Thyroid gland (tissue), 4 donors: ENCODE data around the gene CASP3.

Experiments used
- CTCF ChIP-seq, 6 experiments: fragments of 200-600 bp in 3 of 6; fragments of 450-650 bp in 3 of 6; sonication (generic) in 3 of 6; IDR thresholded peaks; one replicate each; pipeline ENCODE4 v1.5.1; 2016 to 2019; ENCODE audit warnings: antibody characterized with exemption in 6 of 6, mild to moderate bottlenecking in 2 of 6, inconsistent platforms in 1 of 6, moderate library complexity in 1 of 6
- POLR2A ChIP-seq, 2 donors: fragments of 450-650 bp; IDR thresholded peaks; one replicate each; pipeline ENCODE4 v1.6.1; 2017; ENCODE audit warnings: antibody characterized with exemption in 2 of 2, mild to moderate bottlenecking in 2 of 2, moderate library complexity in 1 of 2

GRCh38 chr4:184694412-184694956, 45.2 kb upstream of the CASP3 start:
- no peak for TF ChIP-seq CTCF (IDR thresholded peaks at IDR 0.05)
- no peak for TF ChIP-seq POLR2A (IDR thresholded peaks at IDR 0.05)
